HG03460 (cell line): ENCODE results near the gene TTC28.

Experiments used
- ATAC-seq: cut with Tn5 transposase; IDR thresholded peaks from one replicate; pipeline ENCODE4 v1.9.1; 2021; ENCODE audit not compliant: unreplicated experiment

Gene TTC28

DNA sequence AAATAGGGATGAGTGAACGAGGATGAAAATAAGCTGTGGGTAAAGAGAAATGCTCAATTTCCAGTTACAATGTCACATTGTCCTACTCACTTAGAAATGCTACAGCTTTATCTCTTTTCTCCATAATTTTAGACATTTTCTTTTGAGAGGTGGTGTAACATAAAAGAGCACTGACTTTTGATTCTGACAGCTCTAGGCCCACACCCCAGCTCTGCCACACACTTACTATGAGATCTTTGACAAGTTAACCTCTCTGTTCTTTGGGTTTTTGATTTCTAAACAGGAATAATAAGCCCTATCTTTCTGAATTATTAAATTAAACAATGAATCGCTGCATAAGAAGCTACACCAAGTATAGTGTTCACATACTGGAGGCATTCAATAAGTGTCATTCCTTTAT is 532.2 kb downstream of the TTC28 start:
- ATAC-seq, result no peak

DNA sequence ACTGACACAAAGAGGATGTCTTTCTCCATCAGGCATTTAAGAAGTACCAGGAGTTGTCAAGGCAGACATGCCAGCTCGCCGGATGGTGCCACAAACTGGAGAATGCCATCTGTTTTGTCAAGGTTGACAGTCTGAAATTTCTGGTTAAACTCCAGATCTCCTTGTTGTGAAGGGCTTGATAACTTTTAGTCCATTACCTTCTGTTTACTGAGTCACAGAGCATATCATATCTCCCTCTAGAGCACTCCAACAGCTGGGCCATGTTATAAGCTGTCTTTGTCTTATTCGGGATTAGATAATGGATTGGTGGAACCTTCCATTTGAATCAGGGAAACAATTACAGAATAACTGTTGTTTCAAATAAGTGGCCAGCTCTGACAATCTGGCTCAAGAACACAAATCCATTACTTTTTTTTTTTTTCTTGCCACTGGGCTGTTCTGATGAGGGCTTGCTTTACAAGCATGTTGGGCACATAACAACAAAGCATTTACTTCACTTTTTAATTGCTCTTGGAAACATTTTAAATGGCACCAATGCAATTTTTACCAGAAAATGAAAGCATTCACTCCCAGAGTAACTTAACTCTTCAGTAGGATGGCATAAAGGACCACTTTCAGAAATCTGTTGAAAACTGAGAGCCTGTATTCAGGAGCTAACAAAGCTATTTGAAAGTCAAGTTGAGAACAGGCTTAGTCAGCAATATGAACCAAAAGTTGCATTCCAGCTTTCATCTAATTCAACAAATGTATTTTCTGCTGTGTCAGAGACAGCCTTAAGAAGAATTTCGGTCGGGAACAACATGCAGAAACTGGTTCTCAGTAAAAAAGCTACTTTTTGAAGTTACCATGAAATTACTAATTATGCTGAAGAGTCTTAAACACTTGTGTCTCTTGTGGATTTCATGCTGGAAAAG is 533.0 kb downstream of the TTC28 start:
- ATAC-seq, result no peak

DNA sequence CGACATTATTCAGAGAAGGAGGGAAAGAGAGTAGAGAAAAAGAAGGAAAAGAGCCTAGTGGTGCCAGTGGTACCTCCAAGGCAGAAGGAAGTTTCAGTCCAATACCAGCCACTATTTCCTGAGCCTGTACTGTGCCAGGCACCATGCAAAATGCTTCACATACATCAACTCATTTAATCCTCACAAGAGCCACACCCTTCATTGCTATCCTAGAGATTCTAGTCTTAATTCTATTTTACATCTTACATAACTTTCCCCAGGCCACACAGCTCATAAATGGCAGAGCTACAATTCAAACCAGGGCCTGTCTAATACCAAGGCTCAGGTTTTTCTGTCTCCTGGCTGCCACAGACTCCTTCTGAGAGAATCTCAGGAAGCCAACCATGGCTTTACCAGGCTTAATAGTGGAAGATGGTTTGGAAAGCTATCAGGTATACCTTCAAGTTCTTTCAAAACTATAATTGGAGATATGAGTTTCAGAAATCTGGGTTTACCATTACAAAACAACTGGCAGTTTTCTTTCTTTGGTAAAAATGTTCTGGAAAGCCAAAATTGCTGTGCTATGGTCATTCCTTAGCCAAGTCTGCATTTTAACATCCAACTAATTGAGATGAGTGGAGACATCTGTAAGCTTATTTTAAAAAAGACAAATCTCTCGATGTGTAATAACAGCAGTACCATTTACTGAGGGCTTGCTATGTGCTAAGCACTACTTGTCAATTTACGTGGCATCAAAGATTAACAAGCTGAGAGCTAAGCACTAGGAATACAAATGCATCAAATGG is 535.5 kb downstream of the TTC28 start:
- no peak for ATAC-seq

DNA sequence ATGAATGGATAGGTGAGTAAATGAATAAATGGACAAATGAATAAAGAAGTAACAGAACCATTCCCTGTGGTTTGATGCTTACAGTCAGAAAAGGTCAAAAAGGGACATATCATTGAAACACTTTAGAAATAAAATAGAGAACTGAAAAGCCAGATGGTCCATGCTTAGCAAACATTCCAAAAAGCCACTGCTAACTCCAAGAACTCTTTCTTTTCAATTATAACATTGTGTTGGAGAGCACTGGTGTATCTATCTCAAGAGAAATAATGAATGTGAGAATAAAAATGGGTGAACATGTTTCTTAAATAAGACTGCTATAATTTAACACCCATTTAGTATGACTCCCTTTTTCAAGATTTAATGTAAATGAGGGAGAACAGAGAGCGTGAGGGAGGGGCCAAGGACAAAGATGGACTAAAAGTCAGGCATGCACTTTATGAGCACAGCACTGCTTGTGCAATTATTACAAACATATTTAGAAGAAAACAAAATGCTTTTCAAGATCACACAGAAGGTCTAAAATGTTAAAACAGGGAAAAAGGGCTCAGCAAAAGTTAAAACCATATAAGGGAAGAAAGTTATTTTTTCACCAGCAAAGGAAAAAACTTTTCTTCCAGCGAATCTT is 536.3 kb downstream of the TTC28 start:
- no peak for ATAC-seq

DNA sequence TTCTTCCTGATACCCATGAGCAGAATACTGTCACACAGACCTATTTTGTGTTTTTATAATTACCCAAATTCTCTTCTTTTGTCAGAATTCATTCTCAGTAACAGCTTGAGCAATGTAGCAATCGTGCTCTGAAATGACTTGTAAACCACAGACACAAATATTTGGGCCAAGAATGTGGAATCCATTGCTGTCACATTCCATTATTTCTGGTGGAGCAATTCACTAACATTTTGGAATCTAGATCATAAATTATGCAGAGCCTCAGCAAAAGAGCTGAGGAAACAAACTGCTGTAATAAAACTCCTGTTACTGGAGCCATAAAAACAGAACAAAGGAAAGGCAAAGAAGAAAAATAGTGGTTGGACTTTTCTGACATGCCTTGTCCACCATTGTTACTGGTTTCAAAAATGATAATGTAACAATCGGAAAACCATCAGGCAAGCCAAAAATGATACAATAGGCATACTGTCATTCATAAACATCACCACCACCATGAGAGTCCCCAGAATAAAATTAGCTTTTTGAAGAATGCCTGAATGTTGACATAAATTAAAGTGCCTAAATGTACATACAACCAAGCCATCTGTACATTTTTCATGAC is 537.2 kb downstream of the TTC28 start:
- ATAC-seq, result no peak

DNA sequence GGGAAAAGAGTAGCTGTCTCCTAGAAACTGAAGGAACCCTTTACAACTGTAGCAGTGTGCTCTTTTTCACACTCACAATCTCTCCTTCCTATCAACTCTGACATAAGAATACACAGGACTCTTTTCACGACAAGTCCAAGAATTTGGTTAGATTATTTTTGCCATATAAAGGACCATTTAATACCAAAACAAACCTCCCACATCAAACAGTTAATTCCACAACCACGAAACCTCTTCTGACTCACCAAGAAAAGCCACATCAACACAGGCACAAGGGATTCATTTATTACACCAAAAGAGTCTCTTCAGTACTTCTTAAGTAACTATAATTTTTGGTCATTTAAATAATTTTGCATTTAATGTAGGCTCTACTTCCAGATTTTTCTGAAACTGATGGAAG is 538.0 kb downstream of the TTC28 start:
- no peak for ATAC-seq

DNA sequence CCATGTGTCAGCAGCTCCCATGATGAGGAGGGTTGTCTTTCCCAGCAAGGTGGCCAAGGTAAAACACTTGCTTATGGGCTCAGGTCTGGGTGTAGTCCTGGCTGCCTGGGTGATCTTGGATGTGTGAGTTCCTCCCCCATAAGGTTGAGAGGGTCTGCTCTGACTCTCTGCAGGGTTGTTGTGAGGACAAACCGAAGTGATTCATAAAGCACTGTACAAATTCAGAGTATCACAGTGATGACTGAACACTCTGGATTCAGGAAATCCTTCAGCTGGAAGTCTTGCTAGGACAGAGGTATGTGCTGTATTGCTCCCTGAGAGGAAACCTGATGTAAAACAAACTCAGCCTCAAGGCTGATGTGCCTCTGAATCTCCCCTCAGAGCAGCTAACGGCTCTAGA is 539.7 kb downstream of the TTC28 start:
- ATAC-seq, result no peak

DNA sequence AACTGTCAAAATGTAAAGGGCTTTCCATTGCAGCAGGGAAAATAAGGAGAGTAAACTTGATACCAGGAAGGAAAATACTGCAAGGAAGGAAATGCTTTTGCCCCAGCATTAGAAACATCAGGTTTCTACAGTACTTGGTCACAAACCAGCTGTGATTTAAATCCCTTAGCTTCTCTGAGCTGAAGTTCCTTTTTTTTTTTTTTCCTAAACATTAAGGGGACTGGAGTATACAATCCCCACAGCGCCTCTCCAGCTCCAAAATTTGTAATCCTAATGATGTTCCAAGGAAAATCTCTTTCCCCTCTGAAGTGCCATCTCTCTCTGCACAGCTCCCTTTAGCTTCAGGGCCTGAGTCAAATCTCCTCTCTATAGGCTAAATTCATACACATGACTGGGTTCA is 540.1 kb downstream of the TTC28 start:
- ATAC-seq, result no peak

DNA sequence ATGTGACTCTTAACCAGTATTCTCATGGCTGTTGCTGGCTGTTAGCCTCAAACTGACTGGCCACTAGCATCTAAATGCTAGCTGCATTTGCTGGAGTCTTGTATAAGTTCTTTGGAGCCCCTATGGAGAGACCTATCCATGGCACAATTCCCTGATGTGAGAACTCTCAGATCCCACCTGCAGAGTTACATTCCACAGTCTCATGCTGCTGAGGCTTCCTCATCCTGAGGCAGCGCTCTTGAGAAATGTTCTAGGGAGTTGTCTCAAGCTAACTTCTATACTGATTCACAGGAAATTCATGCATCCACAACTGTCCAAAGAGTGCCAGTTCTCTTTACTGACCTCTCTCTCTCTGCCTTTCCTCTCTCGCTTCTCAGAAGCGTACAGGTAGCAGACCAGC is 542.6 kb downstream of the TTC28 start:
- ATAC-seq, result no peak

DNA sequence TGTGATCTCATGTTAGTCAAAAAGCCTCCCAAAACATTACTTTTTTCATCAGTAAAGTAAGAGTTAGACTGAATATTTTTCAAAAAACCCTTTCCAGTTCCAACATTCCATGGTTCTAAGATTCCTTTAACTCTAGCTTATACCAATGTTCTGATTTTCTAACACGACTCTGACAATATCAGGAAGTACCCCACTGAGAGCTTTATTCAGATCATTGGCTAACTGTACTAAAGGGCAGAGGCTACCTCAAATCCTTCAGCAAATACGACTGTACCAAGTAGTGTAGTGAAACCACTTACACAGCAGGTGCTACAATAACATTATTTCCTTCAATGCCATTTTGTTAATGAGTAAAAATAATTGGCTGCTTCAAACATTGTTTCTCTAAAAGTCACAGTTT is 547.2 kb downstream of the TTC28 start:
- ATAC-seq, result no peak

DNA sequence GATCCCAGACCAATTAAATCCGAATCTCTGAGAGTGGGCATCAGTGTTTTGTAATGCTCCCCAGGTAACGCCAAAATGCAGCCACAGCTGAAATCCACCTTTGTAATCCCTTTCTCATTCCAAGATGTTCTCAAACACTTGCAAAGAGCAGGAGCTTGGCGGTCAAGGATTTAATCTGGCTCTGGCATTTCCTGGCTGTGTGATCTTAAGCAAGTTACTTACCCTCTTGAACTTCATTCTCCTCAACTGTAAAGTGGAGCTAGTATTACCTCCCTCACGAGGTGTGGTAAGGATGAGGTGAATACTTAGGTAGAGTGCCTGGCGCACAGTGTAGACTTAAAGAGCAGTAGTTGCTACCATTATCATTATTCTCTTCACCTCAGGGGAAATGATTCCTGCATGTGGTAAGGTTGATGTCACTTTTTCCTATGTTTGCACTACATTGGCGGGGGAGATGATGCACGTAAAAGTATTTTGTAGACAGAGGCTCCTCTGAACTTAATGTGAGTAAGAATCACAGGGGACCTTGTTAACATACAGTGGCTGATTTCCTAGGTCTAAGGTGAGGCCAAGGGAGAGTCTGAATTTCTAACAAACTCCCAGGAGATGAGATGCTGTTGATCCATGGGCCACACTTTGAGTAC is 550.2 kb downstream of the TTC28 start:
- no peak for ATAC-seq

DNA sequence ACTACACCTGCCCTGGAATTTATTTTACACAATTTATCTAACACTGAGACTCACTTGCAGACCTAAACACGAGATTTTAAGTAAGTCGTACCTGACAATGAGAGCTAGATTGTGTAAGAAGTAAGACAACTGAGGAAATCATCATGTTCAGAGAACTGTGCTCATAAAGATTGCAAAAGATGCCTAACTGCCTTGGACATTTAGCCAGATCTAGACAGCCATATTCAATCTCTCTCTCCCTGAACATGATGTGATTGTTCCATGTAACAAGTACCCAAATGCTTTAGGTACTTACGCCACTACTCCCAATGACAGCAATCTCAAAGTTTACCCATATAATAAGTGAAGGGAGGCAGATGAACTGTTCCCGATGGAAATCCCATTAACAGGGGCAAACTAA is 550.8 kb downstream of the TTC28 start:
- ATAC-seq, result no peak

DNA sequence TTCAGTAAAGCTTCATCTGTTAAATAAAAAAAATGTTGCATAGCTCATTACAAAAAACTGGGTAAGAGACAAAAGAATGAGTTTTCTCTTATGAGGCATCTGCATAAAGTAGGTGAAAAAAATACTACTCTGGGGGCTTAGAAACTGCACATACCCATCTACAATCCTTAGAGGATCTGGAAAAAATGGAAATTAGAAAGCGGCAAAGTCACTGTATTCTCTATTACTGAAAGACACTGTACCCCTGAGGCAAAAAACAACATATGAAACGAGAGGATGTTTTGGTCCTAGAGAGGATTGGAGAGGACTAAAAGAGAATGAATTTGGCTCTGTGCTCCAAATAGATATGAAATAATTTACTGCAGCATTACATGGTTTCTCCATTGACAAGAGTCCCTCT is 553.8 kb downstream of the TTC28 start:
- no peak for ATAC-seq

DNA sequence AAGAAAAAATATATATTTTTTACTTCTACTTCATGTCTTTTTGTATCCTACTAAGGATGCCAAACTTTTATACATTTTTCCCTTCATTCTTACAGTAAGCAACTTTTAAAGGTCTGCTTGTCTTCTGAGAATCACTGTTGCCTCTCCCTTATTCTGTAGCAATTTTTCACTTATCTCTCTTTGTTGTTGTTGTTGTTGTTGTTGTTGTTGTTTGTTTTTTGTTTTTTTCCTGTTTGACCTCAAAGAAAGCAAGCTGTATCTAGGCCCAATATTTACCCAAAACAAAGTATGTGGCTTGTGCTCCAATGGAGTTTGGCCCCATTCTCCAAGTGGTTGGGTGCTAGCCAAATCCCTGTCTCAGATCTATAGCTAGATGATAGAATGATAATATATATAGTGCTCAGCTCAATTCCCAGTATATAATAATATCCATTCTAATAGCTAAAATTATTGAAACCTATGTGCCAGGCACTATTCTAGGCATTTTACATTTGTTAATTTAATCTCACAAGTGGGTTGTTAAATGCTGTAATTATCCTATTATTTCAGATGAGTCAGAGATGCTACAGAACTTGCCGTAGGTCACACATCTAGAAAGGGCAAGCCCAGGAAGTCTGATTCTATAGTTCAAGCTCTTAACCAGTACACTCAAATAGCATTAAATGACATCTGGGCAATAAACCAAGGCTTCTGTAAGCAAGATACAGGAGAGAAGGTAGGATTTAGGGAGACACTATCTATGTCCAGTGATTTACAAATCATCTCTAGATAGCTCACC is 555.5 kb downstream of the TTC28 start:
- no peak for ATAC-seq

DNA sequence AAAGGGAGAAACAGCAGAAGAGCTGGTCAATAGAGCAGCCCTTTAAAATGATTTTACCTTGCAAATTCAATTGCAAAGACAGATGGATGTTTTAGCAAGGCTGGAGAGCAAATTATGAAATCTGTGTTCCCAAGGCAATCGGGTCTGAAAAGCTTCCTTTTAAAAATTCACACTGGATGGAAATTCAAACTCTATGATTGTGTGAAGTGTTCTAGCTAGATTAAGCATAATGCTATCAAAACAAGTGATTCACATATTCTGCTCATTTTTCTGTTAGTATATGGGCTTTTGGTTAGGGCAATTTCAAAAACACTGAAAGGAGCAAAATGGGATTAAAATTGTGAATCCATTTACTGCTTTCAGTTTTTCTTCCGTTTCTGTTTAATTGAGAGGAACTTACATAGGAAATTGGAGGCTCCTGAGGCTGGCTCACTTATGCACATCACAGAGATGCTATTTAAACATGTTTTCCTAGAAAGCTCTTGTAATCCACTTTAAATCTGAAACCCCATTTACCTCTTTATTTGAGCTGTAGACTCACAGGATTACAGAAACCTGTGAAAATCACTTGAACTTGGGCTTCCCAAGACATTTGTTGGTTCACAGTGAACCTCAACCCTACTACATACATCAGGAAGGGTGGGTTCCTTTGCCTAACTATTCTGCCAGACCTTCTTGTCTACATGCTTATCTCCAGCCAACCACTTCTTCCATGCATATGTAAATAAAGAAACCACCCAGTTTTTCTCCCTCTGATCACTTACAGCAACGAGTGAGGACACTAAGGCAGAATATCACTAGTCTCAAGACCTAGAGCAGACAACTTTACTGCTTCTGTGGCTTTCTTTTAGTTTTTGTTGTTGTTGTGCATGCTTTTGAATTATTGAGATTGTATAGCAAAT is 558.7 kb downstream of the TTC28 start:
- no peak for ATAC-seq

DNA sequence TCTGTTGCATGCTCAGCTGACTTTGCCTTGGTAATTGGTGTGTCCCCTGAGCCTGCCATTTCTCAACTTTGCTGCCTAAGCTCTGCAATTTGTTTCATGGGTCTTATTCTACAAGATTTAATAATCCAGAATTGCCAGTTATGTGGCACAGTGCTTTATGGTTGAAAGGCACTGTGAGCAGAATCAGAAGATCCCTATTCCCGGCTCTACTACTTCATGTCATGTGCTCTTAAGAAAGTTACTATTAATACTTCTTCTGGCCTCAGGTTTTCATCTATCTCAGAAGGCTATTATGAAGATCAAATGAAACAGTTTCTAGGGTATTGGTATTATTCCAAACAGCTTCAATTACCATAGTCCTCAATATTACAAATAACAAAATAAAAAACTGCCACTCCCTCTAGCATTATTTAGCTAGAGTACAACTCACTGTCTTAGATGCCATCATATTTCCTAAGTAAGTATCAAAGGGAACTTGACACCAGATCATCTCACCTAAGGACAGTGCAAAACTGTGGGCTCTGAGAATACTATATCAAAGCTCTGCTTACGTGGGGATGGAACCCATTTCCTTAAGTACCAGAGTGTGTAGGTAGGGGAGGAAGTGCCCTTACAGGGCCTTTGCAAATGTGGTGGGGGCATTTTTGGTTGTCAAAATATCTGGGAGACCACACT is 560.5 kb downstream of the TTC28 start:
- no peak for ATAC-seq

DNA sequence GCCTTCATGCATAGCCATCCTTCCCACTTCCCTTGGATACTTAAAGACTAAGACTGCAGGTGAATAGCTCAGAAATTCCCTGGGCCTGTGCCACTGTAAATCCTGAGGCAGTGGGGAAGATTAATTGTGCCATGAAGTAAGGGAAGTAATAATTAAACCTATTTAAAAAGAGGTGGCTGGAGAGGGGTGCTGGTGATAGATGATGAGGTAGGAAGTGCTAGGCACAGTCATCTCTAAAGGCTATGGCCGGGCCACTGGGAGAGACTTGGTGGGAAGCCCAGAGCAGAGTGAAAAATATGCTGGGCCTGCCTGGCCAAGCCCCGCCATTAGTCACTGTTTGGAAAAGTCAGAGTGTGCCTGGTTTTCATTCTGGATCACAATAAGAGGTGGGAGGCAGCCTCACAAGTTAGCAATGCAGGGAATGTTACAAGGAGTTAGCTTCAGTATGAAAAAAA is 563.4 kb downstream of the TTC28 start:
- ATAC-seq, result no peak

DNA sequence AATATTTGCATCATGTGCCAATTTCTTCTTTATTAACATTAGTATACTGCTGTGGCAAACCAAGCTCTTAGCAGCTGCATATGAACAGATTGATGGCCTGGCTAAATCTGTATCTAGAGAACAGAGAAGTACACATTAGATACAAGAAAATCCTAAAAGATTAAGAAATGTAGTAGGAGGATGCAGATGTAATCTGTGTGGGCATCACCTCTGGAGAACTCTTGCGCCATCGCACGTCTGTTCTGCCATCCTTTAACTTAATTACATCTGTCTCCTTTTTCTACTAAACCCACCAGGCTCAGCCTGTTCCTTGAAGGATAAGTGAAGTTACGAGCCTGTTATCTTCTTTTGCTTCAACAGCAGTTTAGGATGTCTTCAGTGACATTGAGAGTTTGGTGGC is 564.2 kb downstream of the TTC28 start:
- no peak for ATAC-seq
